Lower leg skin (tissue), 4 donors: ENCODE data around the gene CFAP92. TPM values are rescaled to one million over a fixed set of nuclear protein-coding genes. Genes with fewer than 3 reads are reported as not detected.
A peak's percentile ranks its signal among the peaks of the same experiment; 100 is the strongest.
"Not testable (repeated sequence)": the region's sequence is repeated elsewhere in the genome, so short reads cannot be mapped to it uniquely, and the experiment has no call there.

Source experiments
- DNase-seq, 2 donors: peaks; one replicate each; pipeline ENCODE4 v3.0.0-alpha.2; 2019; ENCODE audit warnings: low spot score in 2 of 2
- H3K4me3 ChIP-seq: fragments of 200-600 bp; sonication (generic); 2 replicates; pipeline ENCODE4 v1.5.1; 2017; ENCODE audit warnings: mild to moderate bottlenecking, low read depth; ENCODE audit not compliant: poor library complexity, severe bottlenecking
- CTCF ChIP-seq, 3 donors: fragments of 450-650 bp; IDR thresholded peaks; one replicate each; pipeline ENCODE4 v1.5.1; 2016; ENCODE audit warnings: antibody characterized with exemption in 3 of 3, mild to moderate bottlenecking in 3 of 3, moderate library complexity in 2 of 3
- POLR2A ChIP-seq, 2 donors: fragments of 450-650 bp; IDR thresholded peaks; one replicate each; pipeline ENCODE4 v1.6.1; 2016 to 2017; ENCODE audit warnings: antibody characterized with exemption in 2 of 2, mild to moderate bottlenecking in 1 of 2, moderate library complexity in 1 of 2
- WGBS, 2 donors: methylation state at CpG; one replicate each; pipeline ENCODE4 v1.1.5; 2018; 5-methylcytosine and 5-hydroxymethylcytosine counted together
- intact Hi-C: fragments of 100-400 bp; cut with DNase I; formaldehyde crosslinking; loops from one replicate; pipeline ENCODE4 v1.15.0; 2023; ENCODE audit warnings: low total_unique reads
- total RNA-seq, 4 donors: library from RNA; depleted of rRNA; stranded (reverse); fragments of >200 nt; gene quantifications; one replicate each; pipeline ENCODE4 v1.1.0, GENCODE V29; 2016

The CFAP92 gene
- total RNA-seq, 4 donors from 2014 or later, result 0.19 to 0.59 (median 0.25) TPM

- DNase-seq, result no peak
- TF ChIP-seq POLR2A (IDR thresholded peaks at IDR 0.05) (no peak), CTCF (IDR thresholded peaks at IDR 0.05) (no peak)
- H3K4me3 ChIP-seq, result no peak overlapping the region
- WGBS, 2 donors, result 85 to 90% methylated on average over 11 of the region's 11 CpGs
- intact Hi-C loops, result no loop called here
Observed at GRCh38 chr3:128895843-128896697, 97.8 kb downstream of the CFAP92 start.

GRCh38 chr3:128889139-128889894, 104.6 kb downstream of the CFAP92 start:
- 92 to 94% methylated on average over 7 of the region's 7 CpGs for WGBS, 2 donors
- no peak for DNase-seq
- intact Hi-C loops, result no loop called here
- no peak for TF ChIP-seq CTCF (IDR thresholded peaks at IDR 0.05)
- no peak for TF ChIP-seq POLR2A (IDR thresholded peaks at IDR 0.05)
- H3K4me3 ChIP-seq, result no peak overlapping the region

GRCh38 chr3:128884992-128885391, 108.9 kb downstream of the CFAP92 start:
- DNase-seq, result no peak
- no peak overlapping the region for H3K4me3 ChIP-seq
- intact Hi-C loops, result no loop called here
- TF ChIP-seq CTCF (IDR thresholded peaks at IDR 0.05) (no peak), POLR2A (IDR thresholded peaks at IDR 0.05) (no peak)
- WGBS, 2 donors, result 94 to 96% methylated on average over 1 of the region's 1 CpG

GRCh38 chr3:128882719-128883118, 111.2 kb downstream of the CFAP92 start:
- intact Hi-C loops, result no loop called here
- 61 to 67% methylated on average over 1 of the region's 1 CpG for WGBS, 2 donors
- no peak overlapping the region for H3K4me3 ChIP-seq
- TF ChIP-seq CTCF (IDR thresholded peaks at IDR 0.05) (no peak), POLR2A (IDR thresholded peaks at IDR 0.05) (no peak)
- no peak for DNase-seq

- WGBS, 2 donors, result 91 to 92% methylated on average over 6 of the region's 6 CpGs
- no peak for TF ChIP-seq POLR2A (IDR thresholded peaks at IDR 0.05)
- TF ChIP-seq CTCF (IDR thresholded peaks at IDR 0.05), result no peak
- H3K4me3 ChIP-seq, result no peak overlapping the region
- no peak for DNase-seq
- intact Hi-C loops, result no loop called here
Observed at GRCh38 chr3:128881576-128881975, 112.3 kb downstream of the CFAP92 start.

- intact Hi-C loops, DNase-seq: not testable (repeated sequence)
- 73 to 78% methylated on average over 12 of the region's 12 CpGs for WGBS, 2 donors
- peak overlapping the region; percentile 75 for H3K4me3 ChIP-seq
Observed at GRCh38 chr3:128880455-128880854, 113.4 kb downstream of the CFAP92 start.
